GM21619 (cell line): Measurements from ENCODE around the gene ARID1B.
A peak's percentile ranks its signal among the peaks of the same experiment; 100 is the strongest.

Experiments used
- ATAC-seq: cut with Tn5 transposase; IDR thresholded peaks from one replicate; pipeline ENCODE4 v1.9.1; 2021; ENCODE audit not compliant: unreplicated experiment

Gene ARID1B

GRCh38 chr6:157066781-157067491 is 289.8 kb downstream of the ARID1B start:
- ATAC-seq: no peak

- ATAC-seq: no peak
Observed at GRCh38 chr6:157067507-157067906, 290.3 kb downstream of the ARID1B start.

GRCh38 chr6:157068691-157069324 is 291.6 kb downstream of the ARID1B start:
- ATAC-seq: peak; percentile 95

GRCh38 chr6:157069585-157069984 is 292.4 kb downstream of the ARID1B start:
- no peak for ATAC-seq

GRCh38 chr6:157070403-157071107 is 293.4 kb downstream of the ARID1B start:
- no peak for ATAC-seq

GRCh38 chr6:157072128-157072527 is 294.9 kb downstream of the ARID1B start:
- ATAC-seq: no peak

GRCh38 chr6:157073596-157073995 is 296.4 kb downstream of the ARID1B start:
- no peak for ATAC-seq

GRCh38 chr6:157074969-157075368 is 297.8 kb downstream of the ARID1B start:
- no peak for ATAC-seq

- ATAC-seq: peak; percentile 85
Observed at GRCh38 chr6:157075549-157076450, 298.6 kb downstream of the ARID1B start.

GRCh38 chr6:157076451-157076822 is 299.3 kb downstream of the ARID1B start:
- no peak for ATAC-seq

- ATAC-seq: no peak
Observed at GRCh38 chr6:157077251-157077650, 300.1 kb downstream of the ARID1B start.

- no peak for ATAC-seq
Observed at GRCh38 chr6:157078326-157078725, 301.1 kb downstream of the ARID1B start.

GRCh38 chr6:157079277-157079676 is 302.1 kb downstream of the ARID1B start:
- no peak for ATAC-seq

GRCh38 chr6:157079771-157080170 is 302.6 kb downstream of the ARID1B start:
- ATAC-seq: no peak

- no peak for ATAC-seq
Observed at GRCh38 chr6:157080986-157081391, 303.8 kb downstream of the ARID1B start.

GRCh38 chr6:157083343-157083742 is 306.2 kb downstream of the ARID1B start:
- ATAC-seq: no peak

- ATAC-seq: no peak
Observed at GRCh38 chr6:157086632-157087031, 309.5 kb downstream of the ARID1B start.

- ATAC-seq: no peak
Observed at GRCh38 chr6:157087974-157088373, 310.8 kb downstream of the ARID1B start.

- ATAC-seq: no peak
Observed at GRCh38 chr6:157088841-157089240, 311.7 kb downstream of the ARID1B start.

GRCh38 chr6:157089258-157089657 is 312.1 kb downstream of the ARID1B start:
- no peak for ATAC-seq

- no peak for ATAC-seq
Observed at GRCh38 chr6:157089851-157090250, 312.7 kb downstream of the ARID1B start.
